ENCODE results near the gene FCHSD2. TPM values are rescaled to one million over a fixed set of nuclear protein-coding genes. Genes with fewer than 3 reads are reported as not detected.
A peak's percentile ranks its signal among the peaks of the same experiment; 100 is the strongest.

The FCHSD2 gene
- total and polyA plus RNA-seq, 2 donors (not counting 3 experiments of a cell fraction or from before 2014, with no cell fraction given), result 20.8 to 56.9 TPM

GRCh38 chr11:72793076-72793424 is 349.1 kb downstream of the FCHSD2 start:
- H2AFZ ChIP-seq (ENCODE audit: low read depth, low read length), result peak overlapping the region; percentile 82
- no peaks in the 10 kb centered on the region for H3K79me2 ChIP-seq (ENCODE audit: control insufficient read depth, insufficient read depth, low read length)
- BruUV-seq (replicated peaks), result no TSS peak

More at GRCh38 chr11:72793076-72793424, 349.1 kb downstream of the FCHSD2 start:
- Histone ChIP-seq H3K4me1 (ENCODE audit: control insufficient read depth, extremely low read depth, insufficient read depth, low read length) (peaks cover 3% of the 10 kb centered on the region), H3K9me3 (replicated peaks; ENCODE audit: control insufficient read depth, insufficient read depth, low read length) (no peaks in the 10 kb centered on the region), H3K9me1 (replicated peaks; ENCODE audit: control insufficient read depth, extremely low read depth, insufficient read depth, low read length) (no peaks in the 10 kb centered on the region), H3K27me3 (ENCODE audit: control insufficient read depth in 2 of 2, insufficient read depth in 2 of 2, low read length in 2 of 2) (no peaks in the 10 kb centered on the region), H3K4me3 (replicated peaks in 1 of 3; ENCODE audit: insufficient read depth in 1 of 3, low read depth in 1 of 3, low read length in 3 of 3) (no peak overlapping the region), H3K36me3 (ENCODE audit: control insufficient read depth in 2 of 2, extremely low read depth in 1 of 2, insufficient read depth in 2 of 2, low read length in 2 of 2) (no peaks in the 10 kb centered on the region), H3K4me2 (ENCODE audit: insufficient read depth, low read length) (peak overlapping the region; percentile 12), H4K20me1 (replicated peaks; ENCODE audit: control insufficient read depth, extremely low read depth, insufficient read depth, low read length) (no peaks in the 10 kb centered on the region), H3K9ac (replicated peaks; ENCODE audit: extremely low read depth, insufficient read depth, low read length) (peak overlapping the region; percentile 46), H3K27ac (ENCODE audit: insufficient read depth, low read depth, low read length) (peak overlapping the region; percentile 50)
- ChIA-PET POLR2A (interaction anchor here (1.2 kb wide), 1 partner anchor 68 kb away, joined by 4 read pairs; no protein-coding TSS in a partner anchor), CTCF (interaction anchor here (0.7 to 4.2 kb wide), 13 partner anchors 11 to 496 kb away, joined by 3 to 136 read pairs (median 5); partner anchors contain the start of gene ATG16L2)
- DNase-seq (ENCODE audit: low read depth, low spot score), result no peak
- FAIRE-seq, result no peak
- no peak for TF ChIP-seq MYC (IDR thresholded peaks at IDR 0.05; ENCODE audit: low read depth, low read length)
- TF ChIP-seq GATA2 (IDR thresholded peaks at IDR 0.05; ENCODE audit: insufficient read depth, insufficient read length, low read depth, low read length), result no peak
- TF ChIP-seq CTCF (IDR thresholded peaks at IDR 0.05; ENCODE audit: extremely low read depth in 1 of 2, insufficient read depth in 1 of 2, low read depth in 1 of 2, low read length in 2 of 2), result no peak
- no peak for TF ChIP-seq FOS (IDR thresholded peaks at IDR 0.05; ENCODE audit: borderline replicate concordance, insufficient read depth, low read length)
- no peak for TF ChIP-seq POLR2AphosphoS5 (IDR thresholded peaks at IDR 0.05; ENCODE audit: insufficient read depth, low read depth, low read length)
- no peak for TF ChIP-seq EZH2 (IDR thresholded peaks at IDR 0.05; ENCODE audit: borderline replicate concordance, low read depth, low read length, severe bottlenecking)
- no peak for TF ChIP-seq MAX (IDR thresholded peaks at IDR 0.05; ENCODE audit: insufficient read depth, insufficient read length)
- TF ChIP-seq JUN (IDR thresholded peaks at IDR 0.05; ENCODE audit: borderline replicate concordance, insufficient read depth, insufficient read length, low read depth), result no peak
- TF ChIP-seq POLR2A (IDR thresholded peaks at IDR 0.05; ENCODE audit: low read depth, low read length), result no peak
- intact Hi-C loops (cut with micrococcal nuclease), result loop anchor here (1.0 to 5.0 kb wide), 3 partner anchors 41 to 206 kb away; partner anchors contain the start of gene ARAP1
- dilution Hi-C loops (cut with MboI; ENCODE audit: extremely low pct_ligation_motif_present, low sequenced_read_pairs), result no loop called here

All from endothelial cell of umbilical vein (primary cell).